ENCODE data around the gene SPRY4.
"Not testable (repeated sequence)": the region's sequence is repeated elsewhere in the genome, so short reads cannot be mapped to it uniquely, and the experiment has no call there.

SPRY4 gene

GRCh38 chr5:142343531-142343930 lies 18.7 kb upstream of the SPRY4 start:
- CTCF ChIA-PET: interaction anchor here (2.0 kb wide), 1 partner anchor 16 kb away, joined by 5 read pairs; no protein-coding TSS in a partner anchor
- TF ChIP-seq CTCF (IDR thresholded peaks at IDR 0.05; ENCODE audit: insufficient read depth, low read length, missing control alignments): no peak
- POLR2A ChIA-PET: interaction anchor here (1.8 kb wide), 1 partner anchor 13 kb away, joined by 9 read pairs; no protein-coding TSS in a partner anchor

GRCh38 chr5:142342128-142342981 lies 17.5 kb upstream of the SPRY4 start:
- no peak for TF ChIP-seq CTCF (IDR thresholded peaks at IDR 0.05; ENCODE audit: insufficient read depth, low read length, missing control alignments)
- H3K4me3 ChIP-seq (ENCODE audit: low read depth, low read length): no peak overlapping the region
- no peak for DNase-seq (ENCODE audit: low read depth, low spot score)
- POLR2A ChIA-PET: interaction anchor here (1.8 kb wide), 1 partner anchor 15 kb away, joined by 9 read pairs; no protein-coding TSS in a partner anchor
- CTCF ChIA-PET: interaction anchor here (0.7 to 2.0 kb wide), 3 partner anchors 14 to 24 kb away, joined by 3 to 5 read pairs (median 4); no protein-coding TSS in a partner anchor

More at GRCh38 chr5:142343531-142343930, 18.7 kb upstream of the SPRY4 start:
- DNase-seq (ENCODE audit: low read depth, low spot score): no peak
- H3K4me3 ChIP-seq (ENCODE audit: low read depth, low read length): no peak overlapping the region

GRCh38 chr5:142339781-142340180 lies 15.0 kb upstream of the SPRY4 start:
- ChIA-PET CTCF (no interaction called here), POLR2A (no interaction called here)
- no peak for DNase-seq (ENCODE audit: low read depth, low spot score)
- no peak overlapping the region for H3K4me3 ChIP-seq (ENCODE audit: low read depth, low read length)
- TF ChIP-seq CTCF (IDR thresholded peaks at IDR 0.05; ENCODE audit: insufficient read depth, low read length, missing control alignments): no peak

- no peak for TF ChIP-seq CTCF (IDR thresholded peaks at IDR 0.05; ENCODE audit: insufficient read depth, low read length, missing control alignments)
- no peak for DNase-seq (ENCODE audit: low read depth, low spot score)
- ChIA-PET POLR2A (no interaction called here), CTCF (interaction anchor here (1.0 to 2.3 kb wide), 3 partner anchors 10 to 25 kb away, joined by 3 to 7 read pairs (median 3); partner anchors contain the start of gene SPRY4)
- H3K4me3 ChIP-seq (ENCODE audit: low read depth, low read length): no peak overlapping the region
Measured at GRCh38 chr5:142334538-142334937, 9.7 kb upstream of the SPRY4 start.

GRCh38 chr5:142333749-142334148 lies 8.9 kb upstream of the SPRY4 start:
- POLR2A ChIA-PET; H3K4me3 ChIP-seq (ENCODE audit: low read depth, low read length); DNase-seq (ENCODE audit: low read depth, low spot score): not testable (repeated sequence)
- CTCF ChIA-PET: interaction anchor here (1.2 to 2.3 kb wide), 2 partner anchors 11 to 26 kb away, joined by 3 to 7 read pairs; no protein-coding TSS in a partner anchor

- DNase-seq (ENCODE audit: low read depth, low spot score): no peak
- H3K4me3 ChIP-seq (ENCODE audit: low read depth, low read length): no peak overlapping the region
- no peak for TF ChIP-seq CTCF (IDR thresholded peaks at IDR 0.05; ENCODE audit: insufficient read depth, low read length, missing control alignments)
- ChIA-PET CTCF (interaction anchor here (1.0 to 13.9 kb wide), 2 partner anchors 9 to 217 kb away, joined by 3 to 193 read pairs; no protein-coding TSS in a partner anchor), POLR2A (no interaction called here)
Measured at GRCh38 chr5:142330444-142330843, 5.6 kb upstream of the SPRY4 start.

Data from AG04449 (cell line).